Urinary bladder (tissue), 4 donors: ENCODE measurements around the gene EDDM13. TPM values are rescaled to one million over a fixed set of nuclear protein-coding genes. Genes with fewer than 3 reads are reported as not detected.
A peak's percentile ranks its signal among the peaks of the same experiment; 100 is the strongest.
"Not testable (repeated sequence)": the region's sequence is repeated elsewhere in the genome, so short reads cannot be mapped to it uniquely, and the experiment has no call there.

Experiments used
- DNase-seq: peaks from one replicate; pipeline ENCODE4 v3.0.0-alpha.2; 2015; ENCODE audit errors: extremely low spot score
- H3K27ac ChIP-seq: one replicate; pipeline ENCODE4 v1.5.1; 2013; ENCODE audit warnings: low read depth, mild to moderate bottlenecking, moderate library complexity
- H3K36me3 ChIP-seq: one replicate; pipeline ENCODE4 v1.6.1; 2013; ENCODE audit warnings: mild to moderate bottlenecking, moderate library complexity; ENCODE audit not compliant: insufficient read depth
- H3K4me1 ChIP-seq: one replicate; pipeline ENCODE4 v1.6.1; 2013; ENCODE audit warnings: mild to moderate bottlenecking, moderate library complexity; ENCODE audit not compliant: insufficient read depth
- H3K4me3 ChIP-seq: one replicate; pipeline ENCODE4 v1.5.1; 2013; ENCODE audit warnings: low read depth, low read length
- WGBS: extraction: QIAGEN DNeasy Blood & Tissue Kit; methylation state at CpG from one replicate; pipeline ENCODE4 v1.1.7; 2013; 5-methylcytosine and 5-hydroxymethylcytosine counted together
- polyA plus RNA-seq: library from polyadenylated mRNA; stranded (reverse); fragments of 200-250 nt; gene quantifications from one replicate; pipeline ENCODE4 v1.2.3, GENCODE V29; 2013
- total RNA-seq: library from RNA; depleted of rRNA; stranded (reverse); fragments of >200 nt; gene quantifications from one replicate; pipeline ENCODE4 v1.2.3, GENCODE V29; 2014
- donor health status: healthy with polysubstance abuse.
- donor health status: healthy.

Gene EDDM13
- total and polyA plus RNA-seq, 2 donors: 0.43 TPM; not detected in 1

DNA sequence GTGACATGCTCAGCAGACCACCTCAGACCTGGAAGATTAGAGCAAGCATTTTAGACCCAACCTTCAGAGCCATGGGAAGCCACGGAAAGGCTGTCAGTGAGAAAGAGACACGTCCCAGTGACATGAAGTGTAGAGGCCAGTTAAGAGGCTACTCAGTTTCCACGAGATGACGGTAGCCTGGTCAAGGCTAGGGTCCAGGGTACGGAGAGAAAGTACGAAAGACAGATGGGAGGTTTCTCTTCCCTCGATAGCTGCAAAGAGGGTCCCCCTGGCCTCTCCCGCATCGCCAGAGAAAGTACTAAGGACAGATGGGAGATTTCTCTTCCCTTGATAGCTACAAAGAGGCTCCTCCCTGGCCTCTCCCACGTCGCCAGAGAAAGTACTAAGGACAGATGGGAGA is 33.5 kb downstream of the EDDM13 start:
- 50% methylated on average over 9 of the region's 11 CpGs for WGBS
- Histone ChIP-seq H3K4me1 (no peaks in the 10 kb centered on the region), H3K36me3 (no peaks in the 10 kb centered on the region), H3K27ac (peak overlapping the region; percentile 11), H3K4me3 (no peak overlapping the region)
- no peak for DNase-seq

DNA sequence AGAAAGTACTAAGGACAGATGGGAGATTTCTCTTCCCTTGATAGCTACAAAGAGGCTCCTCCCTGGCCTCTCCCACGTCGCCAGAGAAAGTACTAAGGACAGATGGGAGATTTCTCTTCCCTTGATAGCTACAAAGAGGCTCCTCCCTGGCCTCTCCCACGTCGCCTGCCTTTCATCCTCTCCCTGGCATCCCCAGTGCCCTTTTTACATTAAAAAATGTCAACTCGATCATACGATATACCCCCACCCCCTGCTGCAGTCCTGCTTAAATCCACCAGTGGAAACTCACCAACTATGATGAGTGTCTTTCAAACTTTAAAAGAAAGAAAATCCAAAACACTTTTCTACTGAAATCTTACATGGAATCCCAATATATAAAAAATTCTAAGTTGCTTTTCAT is 34.5 kb downstream of the EDDM13 start:
- H3K4me1 ChIP-seq, H3K27ac ChIP-seq, H3K36me3 ChIP-seq, H3K4me3 ChIP-seq, DNase-seq: not testable (repeated sequence)
- 36% methylated on average over 6 of the region's 6 CpGs for WGBS

DNA sequence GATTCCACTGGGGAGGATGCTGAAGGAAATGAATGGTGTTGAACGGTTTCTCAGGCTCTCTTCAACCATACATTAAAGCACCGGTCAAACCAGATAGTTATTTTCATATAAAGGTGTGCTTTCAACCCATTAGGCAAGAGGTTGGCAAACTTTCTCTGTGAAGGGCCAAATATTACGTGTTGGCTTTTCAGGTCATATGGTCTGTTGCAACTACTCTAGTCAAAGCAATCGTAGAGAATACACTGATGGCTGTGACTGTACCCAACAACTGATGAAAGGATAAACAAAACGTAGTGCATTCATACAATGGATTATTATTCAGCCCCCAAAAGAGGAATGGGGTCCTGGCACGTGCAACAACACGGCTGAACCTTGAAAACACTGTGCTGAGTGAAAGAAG is 36.2 kb downstream of the EDDM13 start:
- no peak overlapping the region for H3K4me3 ChIP-seq
- no peak overlapping the region for H3K27ac ChIP-seq
- no peak for DNase-seq
- H3K4me1 ChIP-seq: peaks cover under 1% of the 10 kb centered on the region
- no peaks in the 10 kb centered on the region for H3K36me3 ChIP-seq
- 90% methylated on average over 7 of the region's 7 CpGs for WGBS

DNA sequence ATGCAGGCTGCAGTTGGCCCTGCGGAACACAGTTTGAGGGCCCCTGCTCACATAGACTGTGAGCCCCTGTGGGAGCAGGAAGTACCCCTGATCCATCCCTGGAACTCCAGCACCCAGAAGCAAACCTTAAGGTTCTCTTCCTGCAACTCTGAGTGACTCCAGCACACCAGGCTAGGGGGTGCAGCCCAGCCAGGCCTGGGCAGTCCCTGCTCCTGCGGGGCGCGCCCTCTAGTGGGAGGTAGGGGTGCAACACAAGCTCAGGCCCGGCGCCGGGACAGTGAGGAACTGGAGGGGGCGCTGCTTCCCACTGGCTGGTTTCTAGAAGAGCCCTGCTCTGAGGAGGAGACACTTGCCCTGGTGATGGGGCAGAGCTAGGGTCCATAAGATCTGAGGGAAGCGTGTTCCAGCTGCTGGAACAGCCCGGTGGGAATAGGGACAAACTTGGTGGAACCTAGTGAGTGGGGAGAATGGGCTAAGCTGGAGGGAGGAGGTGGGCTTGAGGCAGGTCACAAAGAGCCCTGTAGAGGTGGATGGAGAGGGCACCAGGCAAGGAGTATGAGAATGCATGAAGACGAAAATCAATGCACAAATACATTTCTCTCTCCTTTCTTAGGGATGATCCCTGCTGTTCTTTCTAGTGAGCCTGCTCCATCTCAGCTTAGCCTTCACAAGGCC is 37.1 kb downstream of the EDDM13 start:
- DNase-seq: no peak
- no peak overlapping the region for H3K4me3 ChIP-seq

DNA sequence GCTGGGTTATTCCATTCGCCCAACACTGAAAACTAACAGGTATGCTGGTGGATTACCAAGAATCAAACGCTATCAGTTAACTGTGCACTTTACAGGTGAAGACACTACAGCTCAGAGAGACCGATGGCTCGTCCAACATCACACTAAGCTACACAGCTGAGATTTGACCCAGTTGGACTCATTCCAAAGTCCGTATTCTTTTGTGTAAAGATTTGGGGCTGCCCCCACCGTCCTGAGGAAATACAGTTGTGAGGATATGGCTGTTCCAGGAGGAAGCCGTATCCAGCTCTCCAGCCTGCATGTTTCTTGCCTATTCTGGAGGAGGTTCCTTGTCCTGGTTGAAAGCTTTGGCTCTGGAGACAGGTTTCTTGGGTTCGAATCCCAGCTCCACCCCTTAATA is 37.9 kb downstream of the EDDM13 start:
- no peak for DNase-seq
- H3K4me1 ChIP-seq: peaks cover 2% of the 10 kb centered on the region
- H3K27ac ChIP-seq: no peak overlapping the region
- no peak overlapping the region for H3K4me3 ChIP-seq
- H3K36me3 ChIP-seq: no peaks in the 10 kb centered on the region
- 64% methylated on average over 8 of the region's 8 CpGs for WGBS

More for the DNA sequence above, 37.1 kb downstream of the EDDM13 start:
- no peak overlapping the region for H3K27ac ChIP-seq
- WGBS: 73% methylated on average over 11 of the region's 11 CpGs
- H3K36me3 ChIP-seq: no peaks in the 10 kb centered on the region
- H3K4me1 ChIP-seq: peaks cover 2% of the 10 kb centered on the region

DNA sequence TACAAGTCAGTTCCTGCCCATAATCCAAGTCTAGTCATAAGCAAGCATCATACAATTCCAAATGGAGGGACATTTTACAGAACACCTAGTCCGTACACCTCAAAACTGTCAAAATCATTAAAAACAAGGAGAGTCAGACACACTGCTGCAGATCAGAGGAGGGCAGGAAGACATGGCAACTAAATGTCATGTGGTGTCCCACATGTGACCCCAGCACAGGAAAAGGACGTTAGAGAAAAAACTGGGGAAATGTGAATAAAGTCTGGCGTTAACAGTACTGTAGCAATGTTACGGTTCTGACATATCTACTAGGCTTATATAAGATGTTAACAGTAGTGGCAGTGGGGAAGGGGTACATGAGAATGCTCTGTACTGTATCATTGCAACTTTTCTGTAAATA is 39.8 kb downstream of the EDDM13 start:
- H3K4me3 ChIP-seq: no peak overlapping the region
- 71% methylated on average over 4 of the region's 4 CpGs for WGBS
- H3K27ac ChIP-seq: no peak overlapping the region
- H3K4me1 ChIP-seq: peaks cover 2% of the 10 kb centered on the region
- DNase-seq: no peak
- no peaks in the 10 kb centered on the region for H3K36me3 ChIP-seq

DNA sequence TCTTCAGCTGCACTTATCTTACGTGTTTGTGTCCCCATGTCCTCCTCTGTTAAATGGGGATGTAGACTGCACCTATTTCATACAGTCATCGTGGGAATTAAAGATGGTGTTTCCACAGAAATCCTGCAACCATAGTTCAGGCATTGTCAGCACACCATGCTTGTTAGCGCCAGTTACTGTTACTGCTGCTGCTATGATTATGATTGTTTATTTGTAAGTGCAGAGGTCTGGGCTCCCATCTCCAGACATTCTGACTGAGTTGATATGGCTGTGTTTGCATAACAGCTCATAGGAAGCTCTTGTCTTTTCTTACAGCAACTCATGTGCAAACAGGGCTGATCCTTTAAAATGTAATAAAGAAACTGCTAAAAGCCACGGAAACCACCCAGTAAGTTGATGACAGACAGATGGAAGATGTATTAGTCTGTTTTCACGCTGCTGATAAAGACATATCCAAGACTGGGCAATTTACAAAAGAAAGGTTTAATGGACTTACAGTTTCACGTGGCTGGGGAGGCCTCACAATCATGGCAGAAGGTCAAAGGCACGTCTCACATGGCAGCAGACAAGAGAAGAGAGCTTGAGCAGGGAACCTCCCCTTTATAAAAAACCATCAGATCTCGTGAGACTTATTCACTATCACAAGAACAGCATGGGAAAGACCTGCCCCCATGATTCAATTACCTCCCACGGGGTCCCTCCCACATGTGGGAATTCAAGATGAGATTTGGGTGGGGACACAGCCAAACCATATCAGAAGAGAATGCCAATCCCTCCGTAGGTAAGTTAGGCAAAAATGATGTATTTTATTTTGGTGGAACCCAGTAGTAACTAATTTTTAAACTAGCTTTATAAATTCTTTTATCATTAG is 40.5 kb downstream of the EDDM13 start:
- 65% methylated on average over 10 of the region's 10 CpGs for WGBS
- Histone ChIP-seq H3K27ac (no peak overlapping the region), H3K4me3 (no peak overlapping the region)

DNA sequence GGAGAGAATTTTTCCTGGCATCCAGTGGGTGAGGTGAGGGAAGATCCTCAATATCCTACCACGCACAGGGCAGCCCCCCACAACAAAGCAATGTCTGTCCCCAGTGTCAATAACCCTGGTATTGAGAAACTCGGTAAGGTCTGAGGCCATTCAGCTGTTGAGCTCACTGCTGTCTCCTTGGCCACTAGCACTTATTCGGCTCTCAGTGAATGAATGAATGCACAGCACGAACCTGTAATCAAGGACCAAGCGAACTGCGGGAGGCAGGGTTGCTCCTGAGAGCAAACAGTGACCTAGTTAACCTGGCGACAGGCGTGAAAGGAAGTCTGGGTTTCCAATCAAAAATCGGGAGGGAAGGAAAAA is 41.5 kb downstream of the EDDM13 start:
- H3K36me3 ChIP-seq: no peaks in the 10 kb centered on the region
- no peak overlapping the region for H3K27ac ChIP-seq
- peaks cover 2% of the 10 kb centered on the region for H3K4me1 ChIP-seq
- peak; percentile 11 for DNase-seq
- WGBS: under 1% methylated on average over 9 of the region's 9 CpGs
- H3K4me3 ChIP-seq: peak overlapping the region; percentile 69

More for the DNA sequence above, 40.5 kb downstream of the EDDM13 start:
- no peak for DNase-seq
- Histone ChIP-seq H3K36me3 (no peaks in the 10 kb centered on the region), H3K4me1 (peaks cover 2% of the 10 kb centered on the region)

DNA sequence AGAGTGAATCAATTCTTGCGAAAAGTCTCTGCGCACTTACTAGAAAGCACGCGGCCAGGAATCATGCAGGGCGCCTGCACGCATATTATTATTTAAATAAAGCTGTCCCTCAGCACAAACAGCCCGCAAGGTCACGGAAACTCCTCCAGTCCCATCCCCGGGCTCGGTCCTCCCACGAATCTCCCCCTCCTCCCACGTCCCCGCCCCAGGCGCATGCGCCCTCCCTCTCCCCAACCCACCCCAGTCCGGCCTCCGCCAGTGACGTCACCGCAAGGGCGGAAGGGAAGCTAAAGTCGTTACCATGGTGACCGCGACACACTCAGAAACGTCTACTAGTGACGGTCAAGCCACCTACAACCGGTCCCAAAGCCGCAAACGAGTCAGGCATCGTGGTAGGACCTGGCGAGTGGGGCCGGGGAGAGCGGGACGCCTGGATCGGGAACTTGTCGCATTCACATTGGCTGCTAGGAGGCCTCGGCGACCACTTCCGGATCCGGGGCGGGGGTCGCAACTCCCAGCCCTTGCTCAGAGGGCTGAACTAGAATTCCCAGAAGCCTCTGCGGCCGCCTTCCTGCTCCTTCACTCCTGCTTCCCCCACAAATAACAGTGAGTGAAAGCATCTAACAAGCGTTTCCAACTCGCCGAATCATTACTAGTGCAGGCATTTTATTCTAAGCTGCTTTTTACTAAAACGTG is 42.0 kb downstream of the EDDM13 start, which contains the start of gene ZSCAN5A:
Gene ZSCAN5A (minus strand): TSS at position 459 of the 696 bp plus-strand sequence. CDS start 89,793 bp downstream, outside the sequence.
- peak; percentile 96 for DNase-seq
- no peaks in the 10 kb centered on the region for H3K36me3 ChIP-seq
- peaks cover 2% of the 10 kb centered on the region for H3K4me1 ChIP-seq
- H3K4me3 ChIP-seq: peak within 1 kb of the TSS; percentile 69
- peak within 1 kb of the TSS; percentile 99 for H3K27ac ChIP-seq
- under 1% methylated on average over 47 of the region's 47 CpGs for WGBS

DNA sequence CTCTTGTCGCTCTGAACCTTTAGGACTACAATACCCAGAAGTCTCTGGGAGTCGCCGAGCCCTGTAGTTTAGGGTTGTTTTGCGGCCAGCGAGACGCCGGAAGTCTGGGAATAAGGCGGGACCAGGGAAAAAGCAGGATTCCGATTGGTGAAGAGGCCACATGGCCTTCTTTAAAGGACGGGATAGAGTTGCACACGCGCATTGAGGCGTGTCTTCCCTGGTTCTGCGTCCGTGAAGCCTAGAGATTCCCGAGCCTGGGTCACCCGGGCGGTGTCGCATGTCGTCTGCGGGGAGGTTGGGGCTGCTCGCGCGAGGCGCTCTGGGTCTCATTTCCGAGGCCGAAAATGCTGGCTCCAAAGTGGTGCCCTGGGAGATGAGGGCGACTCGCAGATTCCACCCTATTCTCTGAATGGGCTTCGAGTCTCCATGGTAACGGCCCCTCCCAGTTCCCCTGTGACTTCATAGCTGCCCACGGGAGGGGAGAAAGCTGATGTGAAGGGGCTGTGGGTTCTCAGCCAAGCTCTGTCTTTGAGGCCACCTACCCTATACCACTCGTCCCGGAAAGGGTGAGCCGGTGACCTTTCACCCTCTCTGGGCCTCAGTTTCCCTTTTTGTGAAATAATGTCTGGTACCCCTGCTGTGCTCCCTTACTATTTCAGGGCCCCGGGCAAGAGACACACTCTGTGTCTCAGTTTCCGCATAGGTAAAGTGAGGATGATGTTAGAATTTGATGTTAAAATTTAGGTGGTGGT is 42.7 kb downstream of the EDDM13 start:
- H3K27ac ChIP-seq: peak overlapping the region; percentile 85
- peak; percentile 94 for DNase-seq
- 1% methylated on average over 37 of the region's 37 CpGs for WGBS
- peak overlapping the region; percentile 69 for H3K4me3 ChIP-seq
- H3K4me1 ChIP-seq: peaks cover 2% of the 10 kb centered on the region
- H3K36me3 ChIP-seq: no peaks in the 10 kb centered on the region

DNA sequence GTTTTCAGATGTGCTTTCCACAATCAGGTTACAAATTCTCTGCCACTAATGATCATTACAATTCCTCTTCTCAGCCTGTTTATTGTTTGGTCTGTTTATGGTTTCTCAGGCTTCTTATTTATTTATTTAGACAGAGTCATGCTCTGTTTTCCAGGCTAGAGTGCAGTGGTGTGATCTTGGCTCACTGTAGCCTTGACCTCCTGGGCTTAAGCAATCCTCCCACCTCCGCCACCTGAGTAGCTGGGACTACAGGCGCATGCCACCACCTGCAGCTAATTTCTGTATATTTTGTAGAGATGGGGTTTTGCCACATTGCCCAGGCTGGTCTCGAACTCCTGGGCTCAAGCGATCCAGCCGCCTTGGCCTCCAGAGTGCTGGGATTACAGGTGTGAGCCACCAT is 44.2 kb downstream of the EDDM13 start:
- 75% methylated on average over 5 of the region's 5 CpGs for WGBS
- no peaks in the 10 kb centered on the region for H3K36me3 ChIP-seq

DNA sequence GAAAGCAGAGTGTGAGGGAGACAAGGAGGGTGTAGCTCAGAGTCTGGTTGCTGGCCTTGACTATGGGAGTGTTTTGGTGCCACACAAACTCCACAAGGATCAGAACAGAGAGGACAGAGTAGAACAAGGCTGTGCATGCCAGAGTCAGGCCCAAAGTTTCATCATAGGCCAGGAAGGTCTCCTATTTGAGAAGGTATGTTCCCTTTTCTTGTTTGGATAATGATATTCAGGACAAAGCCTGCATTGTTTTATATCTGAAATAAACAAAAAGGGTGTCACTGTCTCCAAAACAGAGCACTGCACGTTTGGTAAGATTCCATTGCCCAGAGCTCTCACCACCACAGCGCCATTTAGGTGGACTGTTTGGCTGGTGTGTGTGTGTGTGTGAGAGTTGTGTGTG is 45.2 kb downstream of the EDDM13 start:
- Histone ChIP-seq H3K4me3 (no peak overlapping the region), H3K4me1 (peaks cover 2% of the 10 kb centered on the region)
- WGBS: 66% methylated on average over 2 of the region's 2 CpGs

More for the DNA sequence above, 44.2 kb downstream of the EDDM13 start:
- peaks cover 2% of the 10 kb centered on the region for H3K4me1 ChIP-seq
- H3K27ac ChIP-seq: no peak overlapping the region
- H3K4me3 ChIP-seq: no peak overlapping the region
- DNase-seq: no peak

DNA sequence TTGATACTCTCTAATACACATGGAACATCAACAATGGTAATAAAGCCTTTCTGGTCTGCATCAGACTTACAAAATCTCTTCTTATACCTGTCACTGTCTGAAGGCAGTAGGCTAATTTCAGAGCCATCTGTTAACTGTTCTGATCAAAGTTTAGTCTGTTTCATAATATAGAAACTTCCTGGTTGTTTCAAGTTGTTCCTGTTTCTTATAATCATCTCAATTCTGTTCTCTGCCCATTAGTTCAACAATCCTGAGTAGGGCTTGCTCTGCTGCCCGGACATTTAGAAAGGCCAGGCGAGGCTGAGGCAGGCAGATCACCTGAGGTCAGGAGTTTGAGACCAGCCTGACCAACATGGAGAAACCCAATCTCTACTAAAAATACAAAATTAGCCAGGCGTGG is 47.4 kb downstream of the EDDM13 start:
- no peak overlapping the region for H3K4me3 ChIP-seq
- H3K4me1 ChIP-seq: no peaks in the 10 kb centered on the region
- 83% methylated on average over 3 of the region's 3 CpGs for WGBS
- DNase-seq: no peak
- no peaks in the 10 kb centered on the region for H3K36me3 ChIP-seq
- no peak overlapping the region for H3K27ac ChIP-seq

More for the DNA sequence above, 45.2 kb downstream of the EDDM13 start:
- no peaks in the 10 kb centered on the region for H3K36me3 ChIP-seq
- no peak overlapping the region for H3K27ac ChIP-seq
- no peak for DNase-seq
